CD4-positive, alpha-beta T cell treated with Interleukin-4 for 1 hour (primary cell): ENCODE measurements around the gene FOXR2.

Experiments used
- DNase-seq, 2 donors: peaks; one replicate each; pipeline ENCODE4 v3.0.0-alpha.2; 2020 to 2022

Gene FOXR2, protein sequence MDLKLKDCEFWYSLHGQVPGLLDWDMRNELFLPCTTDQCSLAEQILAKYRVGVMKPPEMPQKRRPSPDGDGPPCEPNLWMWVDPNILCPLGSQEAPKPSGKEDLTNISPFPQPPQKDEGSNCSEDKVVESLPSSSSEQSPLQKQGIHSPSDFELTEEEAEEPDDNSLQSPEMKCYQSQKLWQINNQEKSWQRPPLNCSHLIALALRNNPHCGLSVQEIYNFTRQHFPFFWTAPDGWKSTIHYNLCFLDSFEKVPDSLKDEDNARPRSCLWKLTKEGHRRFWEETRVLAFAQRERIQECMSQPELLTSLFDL

DNA sequence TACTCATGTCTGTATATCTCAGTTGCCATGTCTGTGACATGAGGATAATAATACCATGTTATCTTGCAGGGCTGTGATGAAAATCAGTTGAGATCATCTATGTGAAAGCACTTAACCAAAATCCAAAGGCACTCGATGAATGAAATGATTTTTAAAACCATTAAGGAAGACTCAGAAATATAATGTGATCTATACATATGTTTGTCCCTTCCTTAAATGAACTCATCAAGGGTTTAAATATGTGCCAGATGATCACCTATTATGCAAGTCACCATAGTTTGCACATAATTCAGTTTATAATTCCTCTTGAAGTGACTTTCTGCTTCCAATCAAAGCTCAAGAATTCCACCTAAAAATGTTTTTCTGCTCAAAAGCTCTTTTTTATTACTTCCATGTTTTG is at the start of gene FOXR2:
TSS of gene FOXR2 (plus strand) at position 301 of the 400 bp plus-strand sequence. CDS start 312 bp downstream, outside the sequence.
- no peak for DNase-seq

DNA sequence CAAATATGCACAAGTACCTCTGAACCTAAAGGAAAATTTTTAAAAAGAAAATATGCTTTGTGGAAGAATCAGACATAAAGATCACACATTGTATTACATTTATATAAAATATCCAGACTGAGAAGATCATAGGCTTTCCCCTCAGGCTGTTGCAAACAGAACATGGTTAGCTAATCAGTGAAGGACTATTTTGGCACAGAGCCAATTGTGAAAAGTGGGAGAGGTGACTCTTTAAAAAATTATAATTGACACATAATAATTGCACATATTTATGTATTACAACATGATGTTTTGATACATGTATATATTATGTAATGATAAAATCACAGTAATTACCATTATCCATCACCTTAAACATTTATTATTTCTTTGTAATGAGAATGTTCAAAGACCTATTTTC is 44.1 kb upstream of the FOXR2 start:
- DNase-seq, result no peak

DNA sequence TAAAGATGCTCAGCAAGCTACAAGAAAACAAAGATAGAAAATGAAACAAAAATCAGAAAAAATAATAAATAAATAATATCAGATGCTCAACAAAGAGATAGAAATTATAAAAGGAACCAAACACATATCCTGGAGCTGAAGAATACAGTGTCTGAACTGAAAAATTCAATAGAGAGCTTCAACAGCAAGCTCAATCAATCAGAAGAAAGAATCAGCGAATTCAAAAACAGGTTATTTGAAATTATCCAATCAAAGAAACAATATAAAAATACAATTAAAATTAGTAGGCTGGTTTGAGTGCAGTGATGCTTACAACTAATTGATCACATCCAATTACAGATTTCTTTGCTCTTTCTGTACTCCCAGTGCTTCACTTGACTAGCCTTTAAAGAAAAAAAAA is 40.8 kb upstream of the FOXR2 start:
- DNase-seq, result no peak

DNA sequence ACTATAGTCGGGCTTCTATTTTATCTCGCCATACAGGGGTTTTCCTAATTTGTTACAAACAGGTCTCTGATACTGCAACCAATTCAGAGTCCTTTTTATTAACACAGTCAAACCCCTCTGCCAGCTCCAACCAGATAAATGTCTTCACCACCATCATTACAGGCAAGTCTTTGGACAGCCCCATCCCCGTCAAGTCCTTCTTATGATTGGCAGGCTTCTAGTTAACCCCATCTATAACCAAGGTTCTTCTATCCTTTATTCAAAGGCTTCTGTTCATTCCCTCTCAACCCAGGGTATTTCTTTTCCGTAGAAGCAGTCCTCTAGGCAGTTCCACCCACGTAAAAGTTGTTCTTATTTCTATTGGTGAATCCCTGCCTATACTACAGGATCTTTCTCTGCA is 29.9 kb upstream of the FOXR2 start:
- no peak for DNase-seq

DNA sequence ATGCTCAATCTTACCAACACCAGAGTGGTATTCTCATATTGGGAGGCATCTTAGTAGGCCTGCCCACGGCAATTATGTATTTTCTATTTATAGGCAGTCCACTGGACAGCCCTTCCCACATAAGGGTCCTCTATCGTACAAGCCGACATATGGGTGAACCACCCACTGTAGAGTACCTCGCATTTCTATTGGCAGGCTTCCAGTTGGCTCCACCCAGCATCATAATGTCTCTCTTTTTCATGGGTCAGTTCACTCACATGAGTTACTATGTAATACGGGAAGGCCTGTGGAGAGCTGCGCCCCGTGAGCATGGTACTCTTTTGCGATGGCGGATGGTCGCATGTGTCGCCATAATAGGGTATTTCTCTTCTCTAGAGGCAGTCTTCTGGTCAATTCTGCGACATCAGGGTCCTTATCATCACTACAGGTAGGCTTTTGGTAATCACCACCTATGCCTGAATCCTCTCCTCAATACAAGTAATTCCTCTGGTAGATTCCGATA is 29.4 kb upstream of the FOXR2 start:
- DNase-seq, result no peak

DNA sequence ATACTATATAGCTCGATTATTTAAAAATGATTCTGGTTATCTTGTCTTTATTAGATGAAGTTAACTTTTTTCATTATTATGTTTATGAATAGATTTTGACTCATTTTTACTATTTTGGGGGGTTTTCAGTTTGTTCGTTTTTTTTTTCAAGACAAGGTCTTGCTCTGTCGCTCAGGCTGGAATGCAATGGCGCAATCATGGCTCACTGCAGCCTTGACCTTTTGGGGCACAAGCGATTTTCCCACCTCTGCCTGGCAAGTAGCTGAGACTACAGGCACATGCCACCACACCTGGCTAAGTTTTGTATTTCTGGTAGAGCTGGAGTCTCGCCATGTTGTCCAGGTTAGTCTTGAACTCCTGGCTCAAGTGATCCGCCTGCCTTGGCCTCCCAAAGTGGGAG is 24.9 kb upstream of the FOXR2 start:
- no peak for DNase-seq

DNA sequence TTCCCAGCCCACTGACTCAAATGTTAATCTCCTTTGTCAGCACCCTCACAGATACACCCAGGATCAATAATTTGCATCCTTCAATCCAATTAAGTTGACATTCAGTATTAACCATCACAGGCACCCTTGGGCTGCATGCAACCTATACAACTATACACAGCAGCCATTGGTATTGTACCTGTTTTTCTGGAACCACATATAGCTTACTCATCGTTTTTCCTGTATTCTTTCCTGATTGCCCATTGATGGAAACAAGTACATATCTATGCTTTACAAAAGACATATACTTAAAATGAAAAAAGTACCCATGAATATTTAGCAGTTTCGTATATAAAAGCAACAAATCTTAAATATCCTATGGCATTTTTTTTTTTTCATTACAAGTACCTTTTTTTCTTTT is 3.7 kb upstream of the FOXR2 start:
- DNase-seq, result no peak

DNA sequence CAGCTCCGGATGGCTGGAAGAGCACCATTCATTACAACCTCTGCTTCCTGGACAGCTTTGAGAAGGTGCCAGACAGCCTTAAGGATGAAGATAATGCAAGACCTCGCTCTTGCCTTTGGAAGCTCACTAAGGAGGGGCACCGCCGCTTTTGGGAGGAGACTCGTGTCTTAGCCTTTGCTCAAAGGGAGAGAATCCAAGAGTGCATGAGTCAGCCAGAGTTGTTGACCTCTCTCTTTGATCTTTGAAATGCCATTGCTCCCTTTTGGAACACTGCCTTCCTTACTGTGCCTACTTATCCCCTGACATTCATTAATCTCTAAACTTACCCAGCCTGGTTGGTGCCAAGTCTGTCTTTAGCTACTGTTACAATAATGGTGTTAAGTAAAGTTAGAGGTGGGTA is 1.2 kb downstream of the FOXR2 start:
- no peak for DNase-seq

DNA sequence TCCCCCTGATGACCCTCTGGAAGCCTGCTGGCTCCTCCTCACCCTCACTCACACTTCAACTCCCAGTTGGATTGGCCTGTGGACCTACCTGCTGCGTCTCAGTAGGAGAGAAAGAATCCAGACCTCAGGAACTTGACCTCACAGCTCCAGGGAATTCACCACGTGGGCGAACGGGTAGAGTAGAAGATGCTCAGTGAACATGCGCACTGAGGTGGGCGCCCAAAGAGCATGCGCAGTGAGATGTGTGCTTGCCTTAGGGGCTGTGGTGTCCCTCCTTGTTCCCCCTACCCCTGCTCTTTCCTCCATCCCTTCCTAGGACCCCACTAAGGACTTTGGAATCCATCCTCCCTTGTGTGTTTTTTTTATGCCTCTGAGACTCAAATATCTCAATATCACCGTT is 12.9 kb downstream of the FOXR2 start:
- no peak for DNase-seq

DNA sequence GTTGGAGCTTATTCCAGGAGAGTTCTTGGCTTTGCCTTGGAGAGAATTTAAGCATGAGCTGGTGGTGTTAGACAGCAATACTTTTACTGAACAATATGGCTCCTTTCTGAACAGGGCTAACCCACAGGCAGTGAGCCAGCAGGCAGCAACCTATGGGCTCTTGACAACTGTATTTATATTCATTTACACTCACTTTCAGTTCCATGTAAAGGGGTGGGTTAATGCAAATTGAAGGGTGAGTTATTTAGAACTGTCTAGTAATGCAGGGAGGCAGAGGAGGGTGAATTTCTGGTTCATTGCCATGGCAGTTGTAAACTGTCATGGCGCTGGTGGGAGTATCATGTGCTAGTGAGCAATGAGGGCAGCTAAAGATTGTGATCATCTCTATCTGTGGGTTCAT is 15.7 kb downstream of the FOXR2 start:
- DNase-seq, result no peak

DNA sequence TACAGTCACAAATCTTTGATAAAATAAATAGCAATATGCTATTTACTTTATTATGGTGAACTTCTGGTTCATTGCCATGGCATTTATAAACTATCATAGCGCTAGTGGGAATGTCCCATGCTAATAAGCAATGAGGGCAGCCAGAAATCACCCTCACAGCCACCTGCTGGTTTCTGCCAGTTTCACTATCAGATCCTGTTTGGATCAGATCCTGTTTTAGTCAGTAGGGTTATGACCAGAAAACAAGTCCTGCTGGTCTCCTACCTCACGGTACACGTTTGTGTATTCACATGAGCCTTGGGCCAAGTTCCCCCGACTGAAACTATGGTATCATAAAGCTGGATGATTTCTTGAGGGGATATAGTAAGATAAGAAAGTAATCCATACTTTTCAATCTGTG is 17.7 kb downstream of the FOXR2 start:
- DNase-seq, result no peak

DNA sequence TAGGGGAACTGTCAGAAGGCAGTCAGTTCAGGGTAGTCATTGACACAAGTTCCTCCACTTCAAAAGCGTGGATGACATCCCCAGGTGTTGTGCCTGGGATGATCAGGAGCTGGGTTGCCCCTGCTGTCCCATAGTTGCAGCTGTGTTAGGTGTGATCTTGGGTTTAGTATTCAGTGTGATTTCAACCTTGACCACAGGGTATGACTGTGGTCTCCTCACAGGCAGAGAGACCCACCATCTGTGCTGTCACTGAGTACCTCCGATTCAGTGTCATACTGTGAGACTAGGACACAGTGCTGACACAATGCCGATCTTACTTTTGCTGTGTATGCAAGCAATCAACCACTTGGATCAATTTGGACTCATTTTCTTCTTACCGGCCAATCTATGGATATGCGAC is 25.2 kb downstream of the FOXR2 start:
- DNase-seq, result no peak

DNA sequence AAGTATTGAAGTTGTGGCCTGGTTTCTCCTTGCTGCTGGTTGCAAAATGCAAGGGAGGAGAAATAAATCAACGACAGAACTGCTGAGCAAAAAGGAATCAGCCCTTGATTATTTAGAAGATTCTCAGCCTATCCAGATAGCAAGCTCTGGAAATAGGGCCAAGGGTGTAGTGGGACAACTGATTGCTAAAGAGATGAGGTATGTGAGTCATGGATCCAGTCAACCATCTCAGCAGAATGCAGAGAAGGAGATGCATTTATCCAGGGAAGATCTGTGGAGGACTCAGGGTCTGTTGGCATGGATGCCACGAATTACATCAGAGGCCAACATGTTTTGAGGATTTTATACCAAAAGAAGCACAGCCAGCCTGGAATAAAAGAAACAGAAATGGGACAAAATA is 36.7 kb downstream of the FOXR2 start:
- no peak for DNase-seq

DNA sequence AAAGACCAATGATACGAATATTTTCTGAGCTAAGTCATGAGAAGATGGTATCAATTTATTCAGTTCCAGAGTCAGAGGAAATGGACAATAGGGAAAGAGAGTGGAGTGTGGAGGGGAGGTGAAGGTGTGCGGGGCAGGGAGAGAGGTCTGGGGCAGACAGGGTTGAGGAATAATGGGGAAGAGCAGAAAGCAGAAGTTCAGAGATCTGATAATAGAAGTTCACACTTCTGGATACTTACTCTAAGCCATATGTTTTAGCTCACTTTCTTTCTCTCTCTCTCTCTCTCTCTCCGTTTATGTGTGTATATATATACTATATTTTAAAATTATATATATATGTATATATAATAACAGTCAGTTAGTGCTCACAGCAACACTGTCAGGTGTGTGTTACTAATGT is 40.4 kb downstream of the FOXR2 start:
- no peak for DNase-seq

DNA sequence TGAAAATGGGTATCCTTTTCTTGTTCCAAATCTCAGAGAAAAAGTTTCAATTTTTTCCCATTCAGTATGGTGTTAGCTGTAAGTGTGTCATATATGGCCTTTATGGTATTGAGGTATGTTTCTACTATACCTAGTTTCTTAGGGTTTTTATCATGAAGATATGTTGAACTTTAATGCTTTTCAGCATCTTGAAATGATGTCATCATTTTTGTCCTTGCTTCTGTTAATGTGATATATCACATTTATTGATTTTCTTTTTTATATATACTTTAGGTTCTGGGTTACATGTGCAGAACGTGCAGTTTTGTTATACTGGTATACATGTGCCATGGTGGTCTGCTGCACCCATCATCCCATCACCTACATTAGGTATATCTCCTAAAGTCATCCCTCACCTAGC is 44.9 kb downstream of the FOXR2 start:
- DNase-seq, result no peak
